Fibroblast of skin of right biceps (primary cell): Measurements from ENCODE around the gene HLCS.

ENCODE experiments used
- DNase-seq: peaks from one replicate; pipeline ENCODE4 v3.0.0-alpha.2; 2013

Gene HLCS

DNA sequence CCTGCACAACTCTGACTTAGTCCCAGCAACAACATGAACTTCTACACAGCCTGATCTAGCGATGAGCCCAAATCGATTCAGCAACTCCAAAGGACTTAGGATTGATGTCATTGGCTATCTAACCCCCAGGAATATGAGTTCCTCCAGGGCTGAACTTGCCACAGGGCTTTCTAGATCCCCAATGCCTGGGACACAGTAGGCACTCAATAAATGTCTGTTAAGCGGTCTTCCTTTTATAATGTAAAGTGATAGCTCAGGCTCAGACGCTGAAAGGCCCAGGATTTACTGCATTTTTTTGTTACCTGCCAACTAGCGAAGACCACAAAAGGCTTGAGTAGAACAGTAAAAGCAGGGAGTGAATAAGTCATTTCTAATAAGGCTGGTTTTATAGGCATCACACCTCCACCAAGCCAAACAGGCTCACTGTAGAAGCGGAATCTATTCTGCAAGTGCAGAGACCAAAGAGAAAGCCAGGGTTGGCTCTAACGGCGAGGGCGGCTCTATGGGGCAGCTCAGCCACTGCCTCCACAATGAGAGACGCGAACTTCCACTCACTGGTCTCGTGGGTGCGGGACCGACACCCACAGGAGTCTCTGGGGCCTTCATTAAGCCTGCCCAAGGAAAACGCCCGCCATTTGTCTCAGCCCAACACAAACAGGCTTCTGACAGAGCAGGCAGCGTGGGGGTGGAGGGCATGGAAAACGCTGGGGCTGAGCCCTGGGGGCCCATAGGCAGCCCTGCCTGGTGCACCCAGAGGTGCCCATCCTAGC, 52.0 kb downstream of the HLCS start:
- no peak for DNase-seq

DNA sequence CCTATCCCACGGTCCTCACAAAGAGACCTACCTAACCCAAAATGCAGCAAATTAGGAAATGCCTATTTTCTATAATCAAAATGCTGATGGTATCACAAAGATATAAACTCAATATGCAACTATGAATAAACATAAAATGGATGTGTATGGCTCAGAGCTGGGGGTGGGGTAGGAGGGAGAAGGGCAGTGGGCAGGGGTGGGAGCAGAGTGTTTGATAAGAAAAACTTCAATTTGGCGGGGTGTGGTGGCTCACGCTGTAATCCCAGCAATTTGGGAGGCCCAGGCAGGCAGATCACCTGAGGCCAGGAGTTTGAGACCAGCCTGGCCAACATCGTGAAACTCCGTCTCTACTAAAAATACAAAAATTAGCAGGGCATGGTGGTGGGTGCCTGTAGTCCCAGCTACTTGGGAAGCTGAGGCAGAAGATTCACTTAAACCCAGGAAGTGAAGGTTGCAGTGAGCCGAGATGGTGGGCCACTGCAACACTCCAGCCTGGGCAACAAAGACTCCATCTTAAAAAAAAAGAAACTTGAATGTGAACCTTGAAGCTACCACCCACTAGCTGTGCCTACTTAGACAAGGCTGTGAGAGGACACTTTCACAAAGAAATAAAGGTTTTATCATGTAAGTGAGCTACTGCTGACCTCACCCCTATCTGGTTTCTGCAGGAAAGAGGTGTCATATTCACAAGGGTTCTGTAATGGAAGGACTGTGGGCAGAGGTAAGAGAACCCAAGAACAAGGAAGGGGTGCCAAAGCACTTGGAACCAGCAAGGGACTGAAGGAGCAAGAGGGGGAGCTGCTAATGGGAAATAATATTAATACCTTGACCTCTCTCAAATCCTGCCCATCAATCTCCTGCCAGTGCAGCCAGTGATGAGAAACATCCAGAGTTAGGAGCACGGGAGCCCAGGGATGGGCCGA, 53.0 kb downstream of the HLCS start:
- DNase-seq: no peak

DNA sequence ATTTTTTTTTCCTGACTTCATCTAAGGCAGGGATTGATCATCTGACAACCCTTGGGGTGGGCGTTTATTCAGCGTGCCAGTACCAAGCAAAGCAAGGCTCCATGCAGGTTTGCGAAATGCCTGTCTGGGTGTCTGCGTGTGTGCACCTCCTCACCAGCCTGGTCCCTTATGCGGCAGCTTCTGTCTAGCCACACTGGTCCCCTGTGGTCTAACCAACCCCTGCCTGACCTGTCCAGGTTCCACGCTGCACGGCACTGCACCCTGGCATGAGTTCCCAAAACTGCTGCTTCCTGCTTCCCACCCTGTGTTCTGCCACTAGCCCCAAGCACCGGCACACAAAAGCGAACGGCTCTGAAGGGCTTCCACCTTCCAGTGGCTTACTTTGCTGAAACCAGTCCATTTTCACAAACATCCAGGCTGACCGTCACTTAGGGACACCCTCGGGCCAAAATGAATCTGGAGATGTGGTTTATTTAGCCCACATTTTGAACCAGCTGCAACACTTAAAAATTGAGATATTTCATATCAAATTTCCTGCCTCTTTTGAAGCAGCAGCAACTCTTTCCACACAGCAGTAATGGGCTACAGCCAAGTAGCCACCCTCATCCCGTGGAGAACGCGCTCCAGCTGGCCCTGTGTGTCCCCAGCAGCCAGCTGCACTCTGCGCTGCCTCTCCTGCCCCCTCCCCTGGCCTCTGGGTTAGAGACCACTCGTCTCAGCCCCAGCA, 55.7 kb downstream of the HLCS start:
- DNase-seq: peak; percentile 44

DNA sequence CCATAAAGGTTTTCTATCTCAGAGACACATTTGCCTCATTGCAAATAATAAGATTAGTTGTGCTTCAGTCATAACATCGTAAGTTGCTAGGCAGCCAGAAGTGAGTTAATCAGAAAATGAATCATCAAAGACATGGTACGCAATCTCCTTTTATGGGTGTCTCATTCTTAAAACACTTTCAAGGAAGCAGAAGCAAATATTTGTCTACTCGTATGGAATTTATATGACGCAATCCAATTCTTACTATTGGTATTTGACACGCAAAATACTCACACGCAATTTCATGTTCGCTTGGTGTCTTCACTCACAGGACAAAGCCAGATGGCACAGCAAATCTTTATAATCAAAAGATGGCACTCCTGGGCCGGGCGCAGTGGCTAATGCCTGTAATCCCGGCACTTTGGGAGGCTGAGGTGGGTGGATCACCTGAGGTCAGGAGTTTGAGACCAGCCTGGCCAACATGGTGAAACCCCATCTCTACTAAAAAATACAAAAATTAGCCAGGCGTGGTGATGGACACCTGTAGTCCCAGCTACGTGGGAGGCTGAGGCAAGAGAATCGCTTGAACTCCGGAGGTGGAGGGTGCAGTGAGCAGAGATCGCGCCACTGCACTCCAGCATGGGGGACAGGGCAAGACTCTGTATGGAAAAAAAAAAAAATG, 56.4 kb downstream of the HLCS start:
- peak; percentile 99 for DNase-seq

DNA sequence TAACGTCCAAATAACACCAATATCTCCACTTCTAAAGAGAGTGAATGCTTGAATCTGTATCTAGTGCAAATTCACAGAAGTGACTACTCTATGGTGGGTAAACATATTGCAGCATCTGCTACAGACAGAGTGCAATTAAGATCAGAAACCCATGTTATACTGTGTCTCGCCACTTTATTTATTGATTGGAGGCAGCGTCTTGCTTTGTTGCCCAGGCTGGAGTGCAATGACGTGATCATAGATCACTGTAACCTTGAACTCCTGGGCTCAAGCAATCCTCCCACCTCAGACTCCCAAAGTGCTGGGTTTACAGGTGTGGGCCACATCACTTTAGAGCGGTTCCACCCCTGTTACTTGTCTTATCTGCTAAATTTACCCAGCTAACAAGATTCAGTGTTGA, 57.0 kb downstream of the HLCS start:
- DNase-seq: no peak

DNA sequence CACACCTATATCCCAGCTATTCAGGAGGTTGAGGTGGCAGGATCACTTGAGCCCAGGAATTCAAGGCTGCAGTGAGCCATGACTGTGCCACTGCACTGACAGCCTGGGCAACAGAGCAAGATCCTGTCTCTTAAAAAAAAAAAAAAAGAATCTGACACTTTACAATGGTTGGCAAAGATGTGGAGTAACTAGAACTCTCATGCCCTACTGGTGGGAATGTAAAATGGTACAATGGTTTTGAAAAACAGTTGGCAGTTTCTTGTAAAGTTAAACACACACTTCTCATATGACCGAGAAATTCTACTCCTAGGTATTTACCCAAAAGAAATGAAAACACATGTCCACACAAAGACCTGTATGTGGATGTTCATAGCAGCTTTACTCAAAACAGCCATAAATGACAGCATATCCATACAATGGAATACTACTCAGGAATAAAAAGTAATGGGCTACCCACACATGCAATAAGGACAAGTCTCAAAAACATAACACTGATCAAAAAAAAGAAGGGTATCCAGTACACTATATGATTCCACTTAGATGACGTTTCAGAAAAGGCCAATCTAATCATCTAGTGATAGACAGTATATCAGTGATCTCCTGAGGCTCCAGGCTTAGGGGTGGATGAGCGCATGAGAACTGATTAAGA, 58.1 kb downstream of the HLCS start:
- peak; percentile 53 for DNase-seq

DNA sequence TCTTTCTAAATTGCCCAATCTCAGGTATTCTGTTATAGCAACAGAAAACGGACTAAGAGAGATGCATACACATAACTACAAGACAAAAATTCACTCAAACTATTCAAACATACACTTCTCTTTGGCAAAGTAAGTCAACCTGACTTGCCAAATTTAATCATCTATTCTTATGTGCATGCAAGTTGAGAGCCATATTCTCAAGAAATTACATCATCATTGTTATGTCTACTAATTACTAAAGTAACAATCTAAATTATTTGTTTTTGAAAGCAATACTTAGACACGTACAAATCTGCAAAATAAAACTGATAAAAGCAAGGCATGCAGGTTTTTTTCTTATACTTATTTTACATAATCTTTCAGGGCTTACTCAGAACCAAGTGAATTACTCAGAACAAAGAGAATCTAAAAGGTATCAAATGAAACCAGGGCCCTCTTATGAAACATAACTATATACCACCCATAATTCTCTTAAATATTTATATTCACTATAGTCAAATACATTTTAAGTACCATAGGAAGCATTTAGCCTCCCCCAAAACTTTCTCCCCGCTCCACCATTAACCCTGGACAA, 62.3 kb downstream of the HLCS start:
- no peak for DNase-seq

DNA sequence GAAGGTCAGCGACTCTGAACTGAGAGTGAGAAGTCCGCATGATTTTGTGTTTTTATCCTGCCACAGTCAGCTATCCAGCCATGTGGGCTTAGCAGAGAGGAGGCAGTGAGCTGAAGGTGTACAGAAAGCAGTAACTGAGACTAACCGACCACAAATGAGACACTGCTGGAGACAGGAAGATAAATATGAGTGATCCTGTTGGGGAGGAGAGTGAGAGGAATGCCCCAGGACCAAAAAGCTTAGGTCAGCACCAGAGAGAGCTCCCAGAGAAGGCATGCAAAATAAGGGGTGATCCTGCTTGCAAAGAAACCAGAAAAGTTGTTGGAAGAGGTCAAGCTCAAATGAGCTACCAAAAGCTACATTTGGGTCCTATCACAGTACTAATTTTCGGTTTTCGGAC, 63.7 kb downstream of the HLCS start:
- peak; percentile 68 for DNase-seq

DNA sequence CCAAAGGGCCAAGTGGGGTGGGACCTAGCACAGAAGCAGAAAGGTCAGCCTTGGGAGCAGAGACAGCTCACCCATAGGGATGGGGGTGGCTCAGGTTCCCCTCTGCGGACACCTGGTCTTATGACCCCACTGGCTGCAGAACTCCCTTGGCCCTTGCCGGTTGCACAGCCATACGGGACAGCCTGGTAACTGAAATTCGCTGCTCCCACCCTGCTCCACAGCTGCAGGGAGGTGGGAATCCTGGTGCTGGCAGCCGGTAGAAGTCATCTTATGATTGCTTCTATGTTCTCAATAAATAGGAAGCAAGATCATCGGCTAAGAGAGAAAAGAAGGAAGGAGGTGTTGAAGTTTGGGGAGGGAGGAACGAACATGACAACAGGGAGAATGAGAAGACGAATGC, 64.1 kb downstream of the HLCS start:
- DNase-seq: no peak

DNA sequence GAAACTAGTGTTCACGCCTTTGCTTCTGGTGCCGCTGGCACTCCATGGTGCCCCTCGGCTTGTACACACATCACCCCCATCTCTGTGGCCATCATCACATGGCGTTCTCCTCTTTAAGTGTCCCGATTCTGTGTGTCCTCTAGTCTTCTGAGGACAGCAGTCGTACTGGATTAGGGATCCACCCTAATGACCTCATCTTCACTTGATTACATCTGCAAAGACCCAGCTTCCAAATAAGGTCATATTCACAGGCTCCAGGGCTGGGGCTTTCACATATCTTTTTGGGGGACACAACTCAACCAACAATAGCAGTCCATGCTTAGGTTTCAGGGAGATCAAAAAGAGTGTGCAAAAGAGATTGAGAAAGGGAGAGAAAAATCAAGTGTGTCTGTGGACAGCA, 64.9 kb downstream of the HLCS start:
- DNase-seq: no peak

DNA sequence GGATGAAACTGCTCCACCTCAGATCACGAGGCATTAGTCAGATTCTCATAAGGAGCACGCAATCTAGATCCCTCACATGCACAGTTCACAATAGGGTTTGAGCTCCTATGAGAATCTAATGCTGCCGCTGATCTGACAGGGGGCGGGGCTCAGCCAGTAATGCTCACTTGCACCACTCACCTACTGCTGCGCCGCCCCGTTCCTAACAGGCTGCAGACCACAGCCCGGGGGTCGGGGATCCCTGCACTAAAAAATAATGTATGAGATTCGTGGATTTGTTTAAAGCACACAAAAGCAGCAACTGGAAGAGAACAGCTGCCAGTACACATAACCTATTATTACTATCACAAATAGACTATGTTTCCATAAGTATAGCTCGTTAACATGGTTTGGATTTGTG, 72.9 kb downstream of the HLCS start:
- DNase-seq: no peak

DNA sequence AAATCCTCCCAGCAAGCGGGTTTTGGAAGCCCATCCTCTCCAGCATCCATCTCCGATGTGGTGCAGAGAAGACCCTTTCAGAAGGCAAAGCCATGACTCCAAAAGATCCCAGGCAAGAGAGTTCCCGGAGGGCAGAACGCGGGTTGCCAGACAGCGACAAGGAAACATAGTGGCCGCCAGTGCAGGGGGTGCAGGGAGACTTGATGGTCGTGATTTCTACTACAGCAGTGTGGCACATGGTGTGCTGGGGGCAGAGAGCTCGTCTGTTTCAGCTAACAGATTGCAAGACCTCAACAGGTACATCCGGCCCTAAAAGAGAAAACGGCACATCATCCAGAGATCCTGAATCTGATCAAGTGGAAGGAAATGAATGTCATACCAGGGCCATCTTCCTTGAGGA, 74.3 kb downstream of the HLCS start:
- no peak for DNase-seq

DNA sequence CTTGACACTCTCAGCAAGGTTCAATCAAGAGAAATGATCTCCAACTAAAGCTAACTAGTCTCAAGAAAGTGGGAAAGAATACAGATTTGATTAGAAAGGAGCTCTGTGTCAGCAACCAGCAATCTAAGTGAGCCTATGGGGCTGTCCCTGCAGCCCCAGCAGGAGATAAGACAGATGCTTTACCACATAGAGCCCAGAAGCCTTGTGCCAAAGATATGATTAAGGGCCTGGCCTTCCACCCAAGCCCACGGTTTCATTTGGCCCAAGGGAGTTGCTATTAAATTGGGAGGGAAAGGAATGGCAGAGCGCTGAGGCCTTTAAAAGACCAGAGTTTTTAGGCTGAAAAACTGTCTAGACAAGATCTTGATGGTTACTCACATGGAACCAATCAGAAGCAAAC, 74.8 kb downstream of the HLCS start:
- peak; percentile 32 for DNase-seq

DNA sequence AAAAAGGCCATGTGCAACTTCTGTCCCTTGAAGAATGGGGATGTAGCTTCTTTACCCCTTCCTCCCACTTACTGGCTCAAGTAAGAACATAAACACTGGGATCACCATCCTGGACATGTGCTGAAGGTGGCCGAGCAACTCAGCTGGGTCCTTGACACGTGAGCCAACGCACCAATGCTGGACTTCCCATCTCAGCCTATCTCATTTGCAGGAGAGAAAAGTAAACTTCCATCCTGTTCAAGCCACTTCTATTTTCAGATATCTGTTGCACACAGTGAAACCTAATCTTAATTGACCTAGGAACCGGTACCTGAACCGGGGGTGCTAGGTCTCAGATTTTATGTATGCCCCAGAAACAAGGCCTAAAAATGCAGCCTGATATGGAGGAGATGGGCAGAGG, 75.3 kb downstream of the HLCS start:
- DNase-seq: no peak

DNA sequence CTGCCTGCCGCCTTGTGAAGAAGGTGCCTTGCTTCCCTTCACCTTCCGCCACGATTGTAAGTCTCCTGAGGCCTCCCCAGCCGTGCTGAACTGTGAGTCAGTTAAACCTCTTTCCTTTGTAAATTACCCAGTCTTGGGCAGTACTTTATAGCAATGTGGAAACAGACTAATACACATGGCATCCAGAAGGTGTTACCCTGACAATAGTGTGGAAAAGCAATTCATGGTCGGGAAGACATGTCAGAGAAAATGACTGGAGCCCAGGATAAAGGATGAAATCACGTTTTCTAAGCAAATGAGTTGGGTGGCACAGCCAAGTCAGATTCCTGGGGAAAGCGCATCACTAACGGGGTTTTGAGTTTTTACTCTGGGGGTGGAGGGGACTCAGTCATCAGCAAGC, 76.4 kb downstream of the HLCS start:
- DNase-seq: peak; percentile 66

DNA sequence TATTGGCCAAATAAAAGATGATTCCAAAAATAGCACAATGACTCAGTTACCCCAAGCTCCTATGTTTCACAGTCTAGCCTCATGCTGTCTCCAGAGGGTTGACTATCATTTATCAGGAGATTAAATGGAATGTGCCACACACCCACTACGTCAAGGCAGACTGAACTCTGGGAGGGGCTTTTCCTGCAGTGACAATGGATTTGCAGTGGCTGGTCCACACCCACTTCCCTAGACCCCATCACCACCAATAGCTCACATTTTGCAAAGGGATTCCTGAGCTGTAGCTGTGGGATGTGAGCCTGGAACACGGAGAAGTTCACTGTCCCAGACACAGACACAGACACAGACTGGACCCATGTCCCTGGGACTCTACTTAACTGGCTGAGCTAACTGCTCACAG, 77.1 kb downstream of the HLCS start:
- peak; percentile 88 for DNase-seq

DNA sequence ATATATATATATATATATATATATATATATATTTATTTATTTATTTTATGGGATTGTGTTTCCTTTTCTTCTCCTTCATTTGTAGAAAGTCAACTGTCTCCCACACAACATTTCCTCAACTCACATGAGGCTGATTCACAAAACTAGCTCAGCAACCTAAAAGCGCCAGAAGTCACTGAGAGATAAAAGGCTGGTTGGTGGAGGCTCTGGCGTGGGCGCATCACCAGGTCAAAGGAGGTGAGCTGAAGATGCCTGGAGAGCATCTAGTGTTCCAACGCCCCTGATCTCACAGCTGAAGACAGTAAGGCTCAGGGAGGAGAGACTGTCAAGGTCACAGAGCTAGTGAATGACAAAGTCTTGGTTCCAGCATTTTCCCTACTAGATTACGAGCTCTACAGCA, 78.0 kb downstream of the HLCS start:
- no peak for DNase-seq

DNA sequence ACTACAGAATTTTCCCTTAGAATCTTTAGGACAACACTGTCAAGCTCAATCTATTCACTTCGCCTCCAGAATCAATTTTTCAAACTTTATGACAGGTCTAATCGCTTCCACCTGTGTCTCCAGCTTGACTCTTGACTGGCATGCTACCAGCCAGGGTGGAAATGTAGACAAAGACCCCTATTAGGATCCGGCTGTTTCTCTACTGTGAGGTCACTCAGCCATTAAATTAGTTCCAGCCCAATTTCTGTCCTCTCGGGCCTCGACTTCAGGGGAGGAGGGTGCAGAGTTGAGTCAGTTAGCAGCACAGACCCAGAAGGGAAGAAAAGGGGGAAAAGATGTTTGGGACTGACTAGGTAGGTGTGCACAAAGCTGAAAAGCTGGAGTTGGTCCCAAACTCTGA, 78.5 kb downstream of the HLCS start:
- peak; percentile 39 for DNase-seq

DNA sequence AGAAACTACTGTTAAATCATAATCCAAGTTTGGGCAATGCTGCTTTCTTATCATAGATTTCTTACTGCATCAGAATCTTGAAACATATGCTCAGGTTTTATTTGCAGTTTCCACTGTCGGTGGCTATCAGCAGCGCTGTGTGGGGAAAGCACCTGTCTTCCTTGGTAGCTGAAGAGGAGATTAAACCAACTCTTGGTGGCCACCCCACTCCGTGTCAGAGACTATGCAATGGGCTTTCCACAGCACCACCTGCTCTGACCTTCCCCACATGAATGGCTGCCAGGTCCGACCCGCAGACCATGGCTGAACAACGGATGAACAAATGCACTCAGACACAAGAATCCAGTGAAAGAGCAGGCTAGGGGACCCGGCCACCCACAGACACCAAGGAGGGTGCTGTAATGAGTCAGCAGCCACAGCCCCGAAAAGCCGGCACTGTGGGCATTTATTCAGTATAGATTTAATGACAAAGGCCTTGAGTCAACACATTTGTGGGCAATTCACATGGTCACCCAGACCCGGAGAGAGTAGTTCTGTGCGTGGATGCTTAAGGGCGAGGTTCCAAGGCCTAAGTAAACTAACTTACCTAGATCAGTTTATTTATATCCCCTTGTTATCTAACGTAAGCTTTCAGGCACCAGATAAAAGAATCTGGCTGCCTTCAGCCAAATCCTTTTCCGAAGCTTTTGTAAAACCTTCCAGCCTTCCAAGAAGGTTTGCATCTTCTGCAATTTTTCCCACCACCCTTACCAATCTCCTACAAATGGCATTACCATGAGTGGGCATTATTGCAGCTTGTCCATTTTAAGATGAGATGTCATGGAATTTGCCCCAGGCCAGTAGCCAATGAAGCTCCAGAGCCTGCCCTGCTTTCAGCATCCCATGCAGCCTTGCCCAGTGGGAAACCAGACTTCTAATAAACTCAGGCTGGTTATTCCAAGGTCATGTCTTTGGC, 82.7 kb downstream of the HLCS start:
- peak; percentile 19 for DNase-seq

DNA sequence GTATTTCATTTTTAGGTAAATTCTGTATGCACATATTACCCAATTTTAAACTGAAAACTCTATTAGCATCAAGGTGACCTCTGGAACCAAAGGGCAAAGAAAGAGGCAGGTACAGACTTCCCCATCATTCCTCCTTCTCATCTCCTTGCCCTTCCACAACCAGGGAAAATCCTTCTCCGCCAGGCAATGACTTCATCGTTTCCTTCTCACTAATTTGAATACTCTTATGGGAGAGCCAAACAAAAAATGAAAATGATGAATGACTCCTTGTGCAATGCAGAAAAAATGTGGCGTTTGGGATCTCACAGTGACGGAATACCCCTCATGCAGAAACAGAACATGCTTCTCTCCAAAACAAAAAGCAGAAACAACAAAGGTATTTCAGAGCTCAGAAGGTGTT, 83.7 kb downstream of the HLCS start:
- DNase-seq: peak; percentile 65

DNA sequence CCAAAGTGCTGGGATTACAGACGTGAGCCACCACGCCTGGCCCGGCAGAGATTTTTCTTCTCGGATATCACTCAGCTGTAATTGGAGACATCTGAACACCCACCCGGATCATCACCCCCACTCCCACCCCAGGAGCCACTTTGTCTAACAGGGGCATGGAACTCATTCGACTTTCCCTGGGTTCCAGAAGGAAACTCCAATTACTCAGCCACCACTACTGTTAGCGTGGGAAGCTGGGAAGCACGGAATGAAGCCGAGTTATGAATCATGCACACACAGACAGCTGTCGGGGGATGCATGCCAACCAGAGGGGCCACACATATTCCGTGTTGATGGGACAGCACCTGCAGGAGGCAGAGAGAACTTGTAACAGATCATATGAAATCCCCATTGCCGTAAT, 85.2 kb downstream of the HLCS start:
- DNase-seq: peak; percentile 91
